ENCODE measurements around the gene SLCO3A1. TPM values are rescaled to one million over a fixed set of nuclear protein-coding genes. Genes with fewer than 3 reads are reported as not detected.

The SLCO3A1 gene
- total and polyA plus RNA-seq, 8 donors: 2.4 to 38.8 (median 7.7) TPM

DNA sequence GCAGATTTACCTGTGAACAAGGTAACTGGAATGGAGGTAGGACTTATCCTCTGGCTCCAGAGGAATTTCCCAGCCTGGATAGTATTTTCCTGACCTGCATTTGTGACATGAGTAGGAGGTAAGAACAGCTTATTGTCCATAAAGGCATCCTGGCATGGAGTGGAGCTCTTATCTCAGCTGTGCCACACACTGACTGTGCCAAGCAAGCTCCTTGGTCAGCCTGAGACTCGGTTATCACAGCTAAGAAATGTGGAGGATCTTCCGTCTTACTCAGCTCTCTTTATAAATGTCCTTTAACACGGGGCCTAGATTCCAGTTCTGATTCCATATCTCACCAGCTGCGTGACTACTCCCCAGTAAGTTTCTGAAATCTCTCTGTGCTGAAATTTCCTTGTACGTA, 38.9 kb downstream of the SLCO3A1 start:
- no peaks in the 10 kb centered on the region for H3K36me3 ChIP-seq
- TF ChIP-seq POLR2AphosphoS5 (IDR thresholded peaks at IDR 0.05): no peak
- TF ChIP-seq, protein P1, sequence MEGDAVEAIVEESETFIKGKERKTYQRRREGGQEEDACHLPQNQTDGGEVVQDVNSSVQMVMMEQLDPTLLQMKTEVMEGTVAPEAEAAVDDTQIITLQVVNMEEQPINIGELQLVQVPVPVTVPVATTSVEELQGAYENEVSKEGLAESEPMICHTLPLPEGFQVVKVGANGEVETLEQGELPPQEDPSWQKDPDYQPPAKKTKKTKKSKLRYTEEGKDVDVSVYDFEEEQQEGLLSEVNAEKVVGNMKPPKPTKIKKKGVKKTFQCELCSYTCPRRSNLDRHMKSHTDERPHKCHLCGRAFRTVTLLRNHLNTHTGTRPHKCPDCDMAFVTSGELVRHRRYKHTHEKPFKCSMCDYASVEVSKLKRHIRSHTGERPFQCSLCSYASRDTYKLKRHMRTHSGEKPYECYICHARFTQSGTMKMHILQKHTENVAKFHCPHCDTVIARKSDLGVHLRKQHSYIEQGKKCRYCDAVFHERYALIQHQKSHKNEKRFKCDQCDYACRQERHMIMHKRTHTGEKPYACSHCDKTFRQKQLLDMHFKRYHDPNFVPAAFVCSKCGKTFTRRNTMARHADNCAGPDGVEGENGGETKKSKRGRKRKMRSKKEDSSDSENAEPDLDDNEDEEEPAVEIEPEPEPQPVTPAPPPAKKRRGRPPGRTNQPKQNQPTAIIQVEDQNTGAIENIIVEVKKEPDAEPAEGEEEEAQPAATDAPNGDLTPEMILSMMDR (IDR thresholded peaks at IDR 0.05): no peak
- no peak for TF ChIP-seq EP300 (IDR thresholded peaks at IDR 0.05)
- no peak for TF ChIP-seq POLR2A (IDR thresholded peaks at IDR 0.05)
- WGBS, 5 donors: 40 to 69% (median 48%) methylated on average over 5 of the region's 5 CpGs
- no peaks in the 10 kb centered on the region for H3K27me3 ChIP-seq
- peaks cover 0 to 5% (median 2%) of the 10 kb centered on the region in 4 donors for H3K9me3 ChIP-seq
- intact Hi-C loops (cut with DNase I; ENCODE audit: low total_unique reads): no loop called here
- H3K4me1 ChIP-seq: peaks cover 10 to 33% (median 12%) of the 10 kb centered on the region in 4 donors
- no peak for DNase-seq
- H3K27ac ChIP-seq: no peak overlapping the region
- H3K4me3 ChIP-seq: no peak overlapping the region

DNA sequence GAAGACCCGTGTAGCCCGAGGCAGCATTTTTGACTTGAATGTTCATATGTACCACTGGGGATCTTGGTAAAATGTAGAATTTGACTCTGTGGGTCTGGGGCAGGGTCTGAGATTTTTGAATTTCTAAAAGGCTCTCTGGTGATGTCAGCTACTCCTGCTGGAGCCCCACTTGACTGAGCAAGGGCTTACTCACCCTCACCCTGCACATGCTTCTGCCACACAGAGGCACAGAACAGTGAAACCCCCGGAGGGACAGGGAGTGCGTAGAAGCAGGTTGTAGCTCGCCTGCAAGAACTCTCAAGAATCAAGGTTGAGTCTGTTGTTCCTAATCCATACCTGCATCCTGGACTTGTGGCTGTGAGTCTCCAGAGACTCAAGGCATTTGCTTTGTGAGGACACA, 41.1 kb downstream of the SLCO3A1 start:
- H3K36me3 ChIP-seq: no peaks in the 10 kb centered on the region
- intact Hi-C loops (cut with DNase I; ENCODE audit: low total_unique reads): no loop called here
- WGBS, 5 donors: 88 to 93% (median 92%) methylated on average over 5 of the region's 5 CpGs
- H3K4me1 ChIP-seq: peaks cover 0 to 11% (median 0%) of the 10 kb centered on the region in 4 donors
- no peaks in the 10 kb centered on the region for H3K27me3 ChIP-seq
- peaks cover 0 to 5% (median 2%) of the 10 kb centered on the region in 4 donors for H3K9me3 ChIP-seq
- DNase-seq: no peak
- H3K27ac ChIP-seq: no peak overlapping the region
- TF ChIP-seq EP300 (IDR thresholded peaks at IDR 0.05) (no peak), POLR2A (IDR thresholded peaks at IDR 0.05) (no peak), POLR2AphosphoS5 (IDR thresholded peaks at IDR 0.05) (no peak)
- no peak overlapping the region for H3K4me3 ChIP-seq

DNA sequence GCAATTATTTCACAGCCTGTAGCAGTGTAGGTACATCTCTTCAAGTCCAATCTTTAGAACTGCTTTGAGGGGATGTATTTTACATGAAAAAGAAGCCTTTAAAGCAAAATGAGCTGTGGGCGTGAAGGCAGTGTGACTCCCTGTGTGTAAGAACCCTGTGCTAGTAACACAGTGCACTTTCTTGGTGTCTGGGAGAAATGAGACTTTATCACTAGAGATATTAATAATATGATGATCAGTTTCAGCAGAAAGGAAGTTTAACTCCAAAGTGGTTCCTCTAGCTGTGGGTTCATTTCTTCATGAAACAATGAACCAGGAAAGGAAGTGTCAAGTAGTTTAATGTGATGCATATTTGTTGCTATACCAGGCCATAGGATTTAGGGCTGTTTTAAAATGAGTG, 41.5 kb downstream of the SLCO3A1 start:
- peaks cover 0 to 11% (median 0%) of the 10 kb centered on the region in 4 donors for H3K4me1 ChIP-seq
- no peaks in the 10 kb centered on the region for H3K36me3 ChIP-seq
- 95 to 100% (median 97%) methylated on average over 1 of the region's 1 CpG for WGBS, 5 donors
- DNase-seq: no peak
- H3K4me3 ChIP-seq: no peak overlapping the region
- H3K27me3 ChIP-seq: no peaks in the 10 kb centered on the region
- TF ChIP-seq EP300 (IDR thresholded peaks at IDR 0.05) (no peak), POLR2A (IDR thresholded peaks at IDR 0.05) (no peak), POLR2AphosphoS5 (IDR thresholded peaks at IDR 0.05) (no peak)
- TF ChIP-seq, protein P1 (IDR thresholded peaks at IDR 0.05): no peak
- peaks cover 0 to 5% (median 2%) of the 10 kb centered on the region in 4 donors for H3K9me3 ChIP-seq
- intact Hi-C loops (cut with DNase I; ENCODE audit: low total_unique reads): no loop called here
- no peak overlapping the region for H3K27ac ChIP-seq

DNA sequence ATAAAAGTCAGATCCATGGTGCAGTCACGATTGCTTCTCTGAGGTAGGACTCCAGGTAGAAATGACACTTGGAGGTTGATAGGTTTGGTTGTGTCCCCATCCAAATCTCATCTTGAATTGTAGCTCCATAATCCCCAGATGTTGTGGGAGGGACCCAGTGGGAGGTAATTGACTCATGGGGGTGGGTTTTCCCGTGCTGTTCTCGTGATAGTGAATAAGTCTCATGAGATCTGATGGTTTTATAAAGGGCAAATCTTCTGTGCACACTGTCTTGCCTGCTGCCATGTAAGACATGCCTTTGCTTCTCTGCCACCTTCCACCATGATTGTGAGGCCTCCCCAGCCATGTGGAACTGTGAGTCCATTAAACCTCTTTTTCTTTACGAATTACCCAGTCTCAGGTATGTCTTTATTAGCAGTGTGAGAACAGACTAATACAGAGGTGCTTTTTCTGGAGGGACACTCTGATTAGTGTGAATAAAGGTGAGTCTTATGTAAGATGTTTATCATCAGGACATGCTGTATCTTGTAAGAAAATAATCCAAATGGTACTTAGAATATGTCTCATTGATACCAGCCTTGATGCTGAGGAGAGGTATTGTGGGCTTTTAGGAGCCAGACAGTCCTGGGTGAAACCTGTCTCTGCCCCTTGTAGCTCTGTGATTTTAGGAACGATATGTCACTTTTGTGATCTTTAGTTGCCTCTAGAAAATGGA, 43.0 kb downstream of the SLCO3A1 start:
- Histone ChIP-seq H3K27me3 (no peaks in the 10 kb centered on the region), H3K9me3 (peaks cover 0 to 8% (median 3%) of the 10 kb centered on the region in 4 donors), H3K36me3 (no peaks in the 10 kb centered on the region), H3K4me3 (no peak overlapping the region), H3K4me1 (peaks cover 0 to 11% (median 0%) of the 10 kb centered on the region in 4 donors), H3K27ac (no peak overlapping the region)
- DNase-seq: no peak
- 87 to 91% (median 90%) methylated on average over 5 of the region's 5 CpGs for WGBS, 5 donors
- intact Hi-C loops (cut with DNase I; ENCODE audit: low total_unique reads): no loop called here
- no peak for TF ChIP-seq POLR2AphosphoS5 (IDR thresholded peaks at IDR 0.05)
- TF ChIP-seq EP300 (IDR thresholded peaks at IDR 0.05): no peak
- TF ChIP-seq, protein P1 (IDR thresholded peaks at IDR 0.05): no peak
- no peak for TF ChIP-seq POLR2A (IDR thresholded peaks at IDR 0.05)
